Chondrocyte (in vitro differentiated cells): Measurements from ENCODE around the gene MRPL36. TPM values are rescaled to one million over a fixed set of nuclear protein-coding genes. Genes with fewer than 3 reads are reported as not detected.

ENCODE experiments used
- DNase-seq: peaks from one replicate; pipeline ENCODE4 v3.0.0; 2021; ENCODE audit warnings: mixed read lengths, low spot score
- H3K27ac Mint-ChIP-seq: one replicate; pipeline ENCODE4 v1.8.0; 2021; ENCODE audit warnings: mild to moderate bottlenecking, moderate library complexity, mixed read lengths; ENCODE audit not compliant: unreplicated experiment
- H3K27me3 Mint-ChIP-seq: 2 replicates; pipeline ENCODE4 v1.8.0; 2021; ENCODE audit warnings: low read depth, mixed read lengths
- H3K36me3 Mint-ChIP-seq: 2 replicates; pipeline ENCODE4 v1.8.0; 2021; ENCODE audit warnings: low read depth, mixed read lengths
- H3K4me1 Mint-ChIP-seq: 2 replicates; pipeline ENCODE4 v1.8.0; 2021; ENCODE audit warnings: low read depth, mild to moderate bottlenecking, mixed read lengths
- H3K4me3 Mint-ChIP-seq: one replicate; pipeline ENCODE4 v1.8.0; 2021; ENCODE audit warnings: mild to moderate bottlenecking, moderate library complexity, mixed read lengths; ENCODE audit not compliant: unreplicated experiment
- H3K9me3 Mint-ChIP-seq: 2 replicates; pipeline ENCODE4 v1.8.0; 2021; ENCODE audit warnings: low read depth, mixed read lengths
- CTCF ChIP-seq: fragments of 200-600 bp; sonication (generic); IDR thresholded peaks from 2 replicates; pipeline ENCODE4 v1.5.0; 2021; ENCODE audit warnings: antibody characterized with exemption, mild to moderate bottlenecking, moderate library complexity
- total RNA-seq: library from RNA; stranded (reverse); gene quantifications from 3 replicates; pipeline ENCODE4 v1.2.1, GENCODE V29; 2021

Gene MRPL36
- total RNA-seq, 1 donor from 2014 or later, result 37.4 TPM

DNA sequence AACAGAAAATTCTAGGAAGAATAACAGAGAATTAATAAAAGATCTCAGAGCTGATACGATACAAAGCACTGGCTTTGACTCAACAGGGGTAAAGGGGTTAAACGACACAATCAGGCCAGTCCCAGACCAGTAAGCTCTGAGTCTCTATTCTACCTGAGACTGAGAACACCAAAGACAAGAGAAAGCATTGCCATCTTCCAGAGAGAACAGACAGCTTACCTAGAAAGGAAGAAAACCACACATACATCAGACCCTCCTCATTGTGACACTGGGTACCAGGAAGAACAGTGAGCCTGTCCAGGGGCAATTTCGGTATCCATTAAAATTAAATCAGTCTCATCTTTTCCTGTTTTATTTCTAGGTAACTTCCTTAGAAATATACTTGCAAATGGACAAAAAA, 41.1 kb downstream of the MRPL36 start:
- Mint-ChIP-seq H3K9me3 (peaks cover 7% of the 10 kb centered on the region), H3K4me1 (no peaks in the 10 kb centered on the region), H3K27me3 (peaks cover 22% of the 10 kb centered on the region), H3K36me3 (no peaks in the 10 kb centered on the region), H3K27ac (no peak overlapping the region), H3K4me3 (no peak overlapping the region)
- DNase-seq, result no peak
- TF ChIP-seq CTCF, result no peak

DNA sequence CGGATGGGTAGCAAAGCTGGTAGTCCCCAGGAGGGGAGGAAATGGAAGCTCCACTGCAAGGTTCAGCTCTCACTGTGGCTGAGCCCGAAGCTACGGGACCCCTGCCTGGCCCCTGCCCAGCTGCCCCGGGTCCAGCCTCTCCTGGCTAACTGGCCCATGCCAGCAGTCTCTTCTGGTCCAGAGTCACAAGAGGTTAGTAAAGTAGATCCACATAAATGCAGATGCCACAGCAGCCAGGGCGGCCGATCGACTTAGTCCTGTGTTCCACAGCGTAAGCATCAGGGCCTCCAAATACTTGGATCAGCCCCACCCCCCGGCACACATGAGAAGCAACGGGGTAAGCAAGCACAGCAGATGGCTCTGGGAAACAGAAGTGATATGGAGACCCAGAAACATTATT, 42.1 kb downstream of the MRPL36 start:
- Mint-ChIP-seq H3K4me1 (no peaks in the 10 kb centered on the region), H3K27me3 (peaks cover 20% of the 10 kb centered on the region), H3K4me3 (no peak overlapping the region), H3K27ac (no peak overlapping the region), H3K9me3 (peaks cover 7% of the 10 kb centered on the region), H3K36me3 (no peaks in the 10 kb centered on the region)
- TF ChIP-seq CTCF, result no peak
- peak; percentile 80 for DNase-seq

GRCh38 chr5:1756481-1756880, 43.2 kb downstream of the MRPL36 start:
- Mint-ChIP-seq H3K4me1 (no peaks in the 10 kb centered on the region), H3K36me3 (no peaks in the 10 kb centered on the region)
- DNase-seq, result no peak

GRCh38 chr5:1755321-1755949, 44.2 kb downstream of the MRPL36 start:
- Mint-ChIP-seq H3K4me1 (no peaks in the 10 kb centered on the region), H3K9me3 (peaks cover 7% of the 10 kb centered on the region), H3K27ac (no peak overlapping the region), H3K27me3 (peaks cover 11% of the 10 kb centered on the region), H3K4me3 (no peak overlapping the region), H3K36me3 (no peaks in the 10 kb centered on the region)
- no peak for DNase-seq
- no peak for TF ChIP-seq CTCF

More at GRCh38 chr5:1756481-1756880, 43.2 kb downstream of the MRPL36 start:
- peaks cover 12% of the 10 kb centered on the region for H3K27me3 Mint-ChIP-seq
- peaks cover 7% of the 10 kb centered on the region for H3K9me3 Mint-ChIP-seq
- H3K4me3 Mint-ChIP-seq, result no peak overlapping the region
- H3K27ac Mint-ChIP-seq, result no peak overlapping the region
- no peak for TF ChIP-seq CTCF

DNA sequence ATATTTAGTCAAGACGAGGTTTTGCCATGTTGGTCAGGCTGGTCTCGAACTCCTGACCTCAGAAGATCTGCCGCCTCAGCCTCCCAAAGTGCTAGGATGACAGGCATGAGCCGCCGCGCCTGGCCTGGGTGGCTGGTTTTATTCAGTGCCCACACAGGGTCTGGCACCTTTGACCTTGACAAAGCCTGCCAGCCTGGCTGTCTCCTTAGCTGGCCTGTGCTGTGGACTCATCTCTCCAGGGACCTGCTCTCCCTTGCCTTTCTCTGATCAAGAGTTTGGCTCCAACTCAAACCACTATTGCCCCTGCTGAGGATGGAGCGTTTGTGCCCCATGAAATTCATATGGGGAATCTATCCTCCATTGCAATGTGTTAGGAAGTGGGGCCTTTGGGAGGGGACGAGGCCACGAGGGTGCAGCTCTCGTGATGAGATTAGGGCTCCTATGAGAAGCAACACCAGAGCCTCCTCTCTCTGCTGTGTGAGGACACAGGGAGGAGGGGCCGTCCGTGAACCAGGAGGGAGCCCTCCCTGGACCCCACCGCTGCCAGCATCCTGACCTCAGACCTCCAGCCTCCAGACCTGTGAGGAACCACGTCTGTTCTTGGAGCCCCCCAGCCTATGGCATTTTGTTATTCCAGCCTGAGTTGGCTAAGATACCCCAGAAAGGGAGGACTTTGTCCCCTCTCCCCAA, 45.0 kb downstream of the MRPL36 start:
- Mint-ChIP-seq H3K4me1 (no peaks in the 10 kb centered on the region), H3K27me3 (peaks cover 11% of the 10 kb centered on the region), H3K36me3 (no peaks in the 10 kb centered on the region), H3K4me3 (no peak overlapping the region), H3K9me3 (peaks cover 7% of the 10 kb centered on the region), H3K27ac (no peak overlapping the region)
- no peak for TF ChIP-seq CTCF
- no peak for DNase-seq
